GM12873 (cell line): ENCODE results near the gene COL17A1.

Source experiments
- CTCF ChIP-seq: IDR thresholded peaks from 2 replicates; pipeline ENCODE4 v1.5.1; 2012; ENCODE audit warnings: low read depth, mild to moderate bottlenecking, moderate library complexity, low read length, control low read depth; ENCODE audit not compliant: insufficient read depth; ENCODE audit errors: missing control alignments

COL17A1 gene

GRCh38 chr10:104036518-104037260 lies 49.0 kb downstream of the COL17A1 start:
- no peak for TF ChIP-seq CTCF

GRCh38 chr10:104036069-104036384 lies 49.7 kb downstream of the COL17A1 start:
- no peak for TF ChIP-seq CTCF

GRCh38 chr10:104035194-104036068 lies 50.2 kb downstream of the COL17A1 start:
- TF ChIP-seq CTCF: no peak

GRCh38 chr10:104034401-104035193 lies 51.1 kb downstream of the COL17A1 start:
- TF ChIP-seq CTCF: no peak

- no peak for TF ChIP-seq CTCF
Observed at GRCh38 chr10:104033966-104034365, 51.7 kb downstream of the COL17A1 start.

- no peak for TF ChIP-seq CTCF
Observed at GRCh38 chr10:104033401-104033930, 52.2 kb downstream of the COL17A1 start.
